OCI-LY3 (cell line): ENCODE measurements around the gene FAM219A.

Experiments
- H2AFZ ChIP-seq: fragments of 200-600, 300-600 bp; shearing (Covaris generic); 2 replicates; pipeline ENCODE4 v1.6.0; 2014; ENCODE audit warnings: antibody characterized with exemption, low read depth, low read length
- H3K27ac ChIP-seq: fragments of 200-600, 300-600 bp; sonication (generic); 2 replicates; pipeline ENCODE4 v1.5.1; 2014; ENCODE audit warnings: mild to moderate bottlenecking, low read length, moderate library complexity, mixed read lengths
- H3K27me3 ChIP-seq: fragments of 200-600, 300-600 bp; sonication (generic); 2 replicates; pipeline ENCODE4 v1.6.1; 2014; ENCODE audit warnings: low read depth, low read length, mixed read lengths
- H3K36me3 ChIP-seq: fragments of 200-600, 300-600 bp; sonication (generic); replicated peaks from 2 replicates; pipeline ENCODE3; 2014; ENCODE audit warnings: low read depth, low read length, mixed read lengths
- H3K4me1 ChIP-seq: fragments of 300-600, 200-600 bp; sonication (generic); 2 replicates; pipeline ENCODE4 v1.6.1; 2014; ENCODE audit warnings: low read length, mixed read lengths
- H3K4me2 ChIP-seq: fragments of 200-600, 300-600 bp; sonication (generic); 2 replicates; pipeline ENCODE4 v1.6.1; 2014; ENCODE audit warnings: low read length, mixed read lengths
- H3K4me3 ChIP-seq: fragments of 300-600, 200-600 bp; sonication (generic); 2 replicates; pipeline ENCODE4 v1.5.1; 2014; ENCODE audit warnings: antibody characterized with exemption, mild to moderate bottlenecking, low read length, moderate library complexity
- H3K79me2 ChIP-seq: fragments of 300-600, 200-600 bp; shearing (Covaris generic); 2 replicates; pipeline ENCODE4 v1.6.1; 2014; ENCODE audit warnings: mild to moderate bottlenecking, low read length, mixed read lengths
- H3K9ac ChIP-seq: fragments of 300-600, 200-600 bp; shearing (Covaris generic); 2 replicates; pipeline ENCODE4 v1.6.0; 2014; ENCODE audit warnings: mild to moderate bottlenecking, low read length, moderate library complexity
- H3K9me3 ChIP-seq: fragments of 200-600, 300-600 bp; shearing (Covaris generic); 2 replicates; pipeline ENCODE4 v1.6.1; 2014; ENCODE audit warnings: low read length, mixed read lengths; ENCODE audit not compliant: insufficient read depth
- H4K20me1 ChIP-seq: fragments of 200-600, 300-600 bp; sonication (generic); 2 replicates; pipeline ENCODE4 v1.6.1; 2016; ENCODE audit warnings: low read length, mixed read lengths; ENCODE audit not compliant: insufficient read depth
- EZH2phosphoT487 ChIP-seq: fragments of 200-600 bp; shearing (Covaris generic); IDR thresholded peaks from 2 replicates; pipeline ENCODE4 v1.6.1; 2018; ENCODE audit warnings: antibody characterized with exemption, mixed run types, low read depth
- TF ChIP-seq, protein P1 (sequence below): fragments of 200-600, 300-600 bp; sonication (generic); IDR thresholded peaks from 2 replicates; pipeline ENCODE4 v1.5.1; 2014; ENCODE audit warnings: antibody characterized with exemption, low read length, low read depth

FAM219A gene

DNA sequence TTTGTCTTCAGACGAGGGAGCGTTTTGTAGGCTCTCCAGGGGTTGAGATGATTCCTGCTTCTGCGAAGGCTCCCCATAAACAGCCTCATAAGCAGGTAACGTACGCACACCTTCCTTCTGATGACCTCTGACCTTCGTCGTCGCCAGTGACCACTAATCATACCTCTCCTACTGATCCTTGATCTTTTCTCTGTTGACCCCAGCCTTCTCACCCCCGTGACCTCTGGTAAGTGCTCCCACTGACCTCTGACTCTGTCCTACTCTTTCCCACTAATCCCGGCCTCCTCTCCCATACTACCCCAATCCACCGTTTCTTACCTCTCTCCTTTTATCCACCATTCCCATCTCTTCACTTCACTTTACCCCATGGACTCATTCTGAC is 580 bp upstream of the FAM219A start:
- H3K9ac ChIP-seq: peak overlapping the region; percentile 17; the same call in 1 of the 2 replicates
- H3K4me1 ChIP-seq: peaks cover 10% of the 10 kb centered on the region
- H3K27ac ChIP-seq: no peak overlapping the region

GRCh38 chr9:34457266-34458012 is 931 bp downstream of the FAM219A start:
- H3K4me1 ChIP-seq: peaks cover 10% of the 10 kb centered on the region
- peak overlapping the region; percentile 97 for H3K4me2 ChIP-seq
- TF ChIP-seq EZH2phosphoT487: no peak
- TF ChIP-seq, protein P1, sequence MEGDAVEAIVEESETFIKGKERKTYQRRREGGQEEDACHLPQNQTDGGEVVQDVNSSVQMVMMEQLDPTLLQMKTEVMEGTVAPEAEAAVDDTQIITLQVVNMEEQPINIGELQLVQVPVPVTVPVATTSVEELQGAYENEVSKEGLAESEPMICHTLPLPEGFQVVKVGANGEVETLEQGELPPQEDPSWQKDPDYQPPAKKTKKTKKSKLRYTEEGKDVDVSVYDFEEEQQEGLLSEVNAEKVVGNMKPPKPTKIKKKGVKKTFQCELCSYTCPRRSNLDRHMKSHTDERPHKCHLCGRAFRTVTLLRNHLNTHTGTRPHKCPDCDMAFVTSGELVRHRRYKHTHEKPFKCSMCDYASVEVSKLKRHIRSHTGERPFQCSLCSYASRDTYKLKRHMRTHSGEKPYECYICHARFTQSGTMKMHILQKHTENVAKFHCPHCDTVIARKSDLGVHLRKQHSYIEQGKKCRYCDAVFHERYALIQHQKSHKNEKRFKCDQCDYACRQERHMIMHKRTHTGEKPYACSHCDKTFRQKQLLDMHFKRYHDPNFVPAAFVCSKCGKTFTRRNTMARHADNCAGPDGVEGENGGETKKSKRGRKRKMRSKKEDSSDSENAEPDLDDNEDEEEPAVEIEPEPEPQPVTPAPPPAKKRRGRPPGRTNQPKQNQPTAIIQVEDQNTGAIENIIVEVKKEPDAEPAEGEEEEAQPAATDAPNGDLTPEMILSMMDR: no peak
- peaks cover 21% of the 10 kb centered on the region for H3K27me3 ChIP-seq
- H3K36me3 ChIP-seq: no peaks in the 10 kb centered on the region
- peak overlapping the region; percentile 61 for H3K9ac ChIP-seq
- no peak overlapping the region for H2AFZ ChIP-seq
- H3K79me2 ChIP-seq: peaks cover 5% of the 10 kb centered on the region
- no peaks in the 10 kb centered on the region for H3K9me3 ChIP-seq
- H4K20me1 ChIP-seq: no peaks in the 10 kb centered on the region
- no peak overlapping the region for H3K27ac ChIP-seq
- peak overlapping the region; percentile 91 for H3K4me3 ChIP-seq

More for the DNA sequence above, 580 bp upstream of the FAM219A start:
- Histone ChIP-seq H3K4me2 (peak overlapping the region; percentile 96), H3K27me3 (peaks cover 28% of the 10 kb centered on the region), H4K20me1 (no peaks in the 10 kb centered on the region), H3K4me3 (peak overlapping the region; percentile 81), H2AFZ (peak overlapping the region; percentile 89), H3K36me3 (no peaks in the 10 kb centered on the region), H3K9me3 (no peaks in the 10 kb centered on the region), H3K79me2 (peaks cover 5% of the 10 kb centered on the region)
- TF ChIP-seq EZH2phosphoT487: no peak
- TF ChIP-seq, protein P1: no peak

GRCh38 chr9:34456746-34457145 is 1.6 kb downstream of the FAM219A start:
- H3K27ac ChIP-seq: no peak overlapping the region
- H3K9me3 ChIP-seq: no peaks in the 10 kb centered on the region
- H2AFZ ChIP-seq: no peak overlapping the region
- TF ChIP-seq, protein P1: no peak
- no peak for TF ChIP-seq EZH2phosphoT487
- H3K27me3 ChIP-seq: peaks cover 14% of the 10 kb centered on the region; the same call in 1 of the 2 replicates
- H3K79me2 ChIP-seq: peaks cover 5% of the 10 kb centered on the region
- H3K9ac ChIP-seq: no peak overlapping the region
- H3K4me1 ChIP-seq: peaks cover 10% of the 10 kb centered on the region
- 0 out of 2 replicates have a peak overlapping the region, but pooled peaks have one; percentile 97 for H3K4me2 ChIP-seq
- no peak overlapping the region; the same call in 1 of the 2 replicates for H3K4me3 ChIP-seq
- no peaks in the 10 kb centered on the region for H3K36me3 ChIP-seq
- no peaks in the 10 kb centered on the region for H4K20me1 ChIP-seq

DNA sequence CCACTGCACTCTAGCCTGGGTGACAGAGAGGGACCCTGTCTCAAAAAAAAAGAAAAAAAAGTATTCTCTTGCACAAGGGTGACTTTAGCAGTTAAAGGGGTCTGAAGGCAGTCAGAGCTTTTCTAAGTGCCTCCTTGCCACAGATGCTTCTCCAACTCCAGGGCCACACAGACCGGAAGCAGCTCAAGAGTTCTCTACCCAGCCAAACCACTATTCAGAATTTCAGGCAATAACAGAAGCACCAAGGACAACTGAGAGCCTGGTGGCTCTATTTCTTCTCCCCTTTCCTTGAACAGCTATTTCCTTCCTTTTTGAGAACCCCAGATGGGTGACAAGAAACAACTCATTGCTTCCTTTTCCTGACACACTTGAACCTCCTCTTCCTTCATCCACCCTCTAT is 2.2 kb downstream of the FAM219A start:
- Histone ChIP-seq H3K4me1 (peaks cover 16% of the 10 kb centered on the region), H3K79me2 (peaks cover 5% of the 10 kb centered on the region), H3K36me3 (no peaks in the 10 kb centered on the region), H3K4me3 (no peak overlapping the region), H2AFZ (no peak overlapping the region), H3K9me3 (no peaks in the 10 kb centered on the region), H3K4me2 (no peak overlapping the region), H3K27ac (no peak overlapping the region), H4K20me1 (no peaks in the 10 kb centered on the region), H3K9ac (no peak overlapping the region), H3K27me3 (peaks cover 10% of the 10 kb centered on the region; the same call in 1 of the 2 replicates)
- TF ChIP-seq, protein P1: no peak
- TF ChIP-seq EZH2phosphoT487: no peak
